GM18507 (cell line): ENCODE measurements around the gene PRG3.
"Not testable (repeated sequence)": the region's sequence is repeated elsewhere in the genome, so short reads cannot be mapped to it uniquely, and the experiment has no call there.

Source experiments
- DNase-seq: peaks from one replicate; pipeline ENCODE4 v3.0.0; 2011; ENCODE audit warnings: low read depth; ENCODE audit not compliant: insufficient read length; ENCODE audit errors: extremely low spot score
- FAIRE-seq: peaks from 2 replicates; lab custom pipeline; 2011; peaks lifted over from hg19 to GRCh38; lab: Jason Lieb, UNC

PRG3 gene

GRCh38 chr11:57363131-57364080 is 17.5 kb downstream of the PRG3 start:
- no peak for FAIRE-seq
- DNase-seq, result no peak

DNA sequence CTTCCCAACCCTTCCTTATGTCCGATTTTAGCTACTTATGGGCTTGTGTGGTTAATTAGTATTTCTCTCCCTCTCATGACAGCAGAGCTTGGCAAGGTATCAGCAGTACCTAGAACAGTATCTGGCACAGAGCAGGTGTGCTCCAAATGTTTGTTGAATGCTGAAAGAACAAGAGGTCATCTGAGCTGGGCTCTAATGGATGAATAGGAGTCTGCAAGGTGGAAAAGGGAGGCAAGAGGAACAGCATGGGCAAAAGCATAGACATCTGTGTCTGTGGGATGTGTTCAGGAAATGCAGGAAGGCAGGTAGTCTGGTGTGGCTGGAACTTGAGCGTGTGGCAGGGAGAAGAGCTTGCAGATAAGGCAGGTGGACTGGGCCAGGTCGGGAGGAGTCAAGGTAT is 19.0 kb downstream of the PRG3 start:
- no peak for FAIRE-seq
- DNase-seq, result no peak

- not testable (repeated sequence) for FAIRE-seq
Measured at GRCh38 chr11:57361420-57361819, 19.5 kb downstream of the PRG3 start.

DNA sequence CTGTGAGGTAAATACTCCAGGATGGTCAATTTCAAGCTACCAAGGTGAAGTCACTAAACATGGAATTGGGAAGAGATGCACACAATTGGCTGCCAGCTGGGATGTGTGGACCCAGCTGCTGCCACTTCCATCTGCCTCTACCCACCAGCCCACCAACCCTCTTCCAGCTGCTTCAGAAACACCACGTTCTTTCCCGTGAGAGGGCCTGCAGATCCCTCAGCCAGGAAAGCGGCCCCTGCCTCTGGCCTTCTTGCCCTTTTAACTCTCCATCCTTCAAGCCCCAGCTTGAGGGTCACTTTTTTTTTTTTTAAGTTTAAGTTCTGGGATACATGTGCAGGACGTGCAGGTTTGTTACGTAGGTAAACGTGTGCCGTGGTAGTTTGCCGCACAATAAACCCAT is 20.0 kb downstream of the PRG3 start:
- no peak for FAIRE-seq
- no peak for DNase-seq

More at GRCh38 chr11:57361420-57361819, 19.5 kb downstream of the PRG3 start:
- not testable (repeated sequence) for DNase-seq

DNA sequence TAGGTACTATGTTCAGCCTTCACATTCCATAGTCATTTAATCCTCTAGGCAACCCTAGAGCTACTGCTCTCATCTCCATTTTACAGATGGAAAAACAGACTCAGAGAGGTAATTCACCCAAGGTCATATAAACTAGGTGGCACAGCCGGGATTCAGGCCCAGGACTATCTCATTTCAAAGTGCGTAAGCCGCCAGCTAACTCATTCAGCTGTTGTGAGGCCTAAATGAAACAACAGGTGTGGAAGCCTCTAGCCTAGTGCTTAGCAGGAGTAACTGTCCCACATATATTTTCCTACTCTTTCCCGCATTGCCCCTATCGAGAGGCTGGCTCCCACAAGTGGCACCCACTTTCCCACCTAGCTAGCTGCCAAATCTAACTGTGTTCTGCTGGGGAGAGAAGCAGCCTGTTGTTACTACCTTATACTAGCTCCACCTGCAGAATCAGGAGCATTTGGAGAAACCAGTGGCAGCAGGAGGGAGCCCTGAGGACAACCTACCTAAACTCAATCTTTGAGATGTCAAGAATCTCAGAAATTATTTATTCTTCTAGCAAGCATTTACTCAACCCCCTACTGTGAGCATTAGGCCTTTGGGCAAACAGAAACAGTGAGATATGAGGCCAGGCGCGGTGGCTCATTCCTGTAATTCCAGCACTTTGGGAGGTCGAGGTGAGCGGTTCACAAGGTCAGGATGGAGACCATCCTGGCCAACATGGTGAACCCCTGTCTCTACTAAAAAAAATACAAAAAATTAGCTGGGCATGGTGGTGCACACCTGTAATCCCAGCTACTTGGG is 20.9 kb downstream of the PRG3 start:
- FAIRE-seq (no peak), DNase-seq (no peak)

DNA sequence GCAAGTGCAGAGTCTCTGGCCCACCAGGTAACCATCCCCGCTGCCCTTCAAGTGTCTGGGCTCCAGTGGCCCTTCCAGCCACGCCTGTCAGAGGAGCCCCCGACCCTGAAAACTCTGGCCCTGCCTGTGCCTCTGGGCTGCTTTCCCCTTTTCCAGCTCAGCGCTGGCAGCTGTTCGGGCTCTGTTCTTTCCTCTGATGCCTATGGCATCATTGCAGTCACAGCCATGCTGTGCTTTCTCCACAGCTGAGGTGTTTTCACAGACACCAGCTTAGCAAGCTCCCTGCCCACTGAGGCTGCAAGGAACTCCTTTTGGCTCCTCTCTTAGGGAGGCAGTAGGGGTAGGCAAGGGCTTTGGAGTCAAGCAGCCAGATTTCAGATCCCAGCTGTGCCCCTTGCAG is 21.6 kb downstream of the PRG3 start:
- FAIRE-seq (no peak), DNase-seq (no peak)

GRCh38 chr11:57358991-57359390 is 22.0 kb downstream of the PRG3 start:
- no peak for FAIRE-seq

DNA sequence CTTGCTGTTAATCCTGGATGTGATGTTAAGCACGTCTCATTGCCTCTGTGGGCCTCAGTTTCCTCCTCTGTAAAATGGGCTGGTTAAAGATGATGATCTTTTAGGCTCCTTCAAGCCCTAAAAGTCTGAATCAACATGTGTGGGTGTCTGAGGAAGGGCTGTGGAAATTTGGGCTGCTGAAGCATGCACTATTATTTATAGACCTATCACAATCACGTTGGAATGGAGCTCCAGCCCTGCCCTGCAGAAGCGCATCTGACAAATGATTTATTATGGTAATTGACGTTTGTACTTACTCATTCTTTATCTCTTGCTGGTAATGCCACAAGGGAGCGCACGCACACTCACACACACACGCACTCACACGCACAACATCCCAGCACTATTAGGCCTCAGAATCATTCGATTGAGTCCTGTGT is 22.4 kb downstream of the PRG3 start:
- DNase-seq, result no peak
- no peak for FAIRE-seq

More at GRCh38 chr11:57358991-57359390, 22.0 kb downstream of the PRG3 start:
- no peak for DNase-seq

DNA sequence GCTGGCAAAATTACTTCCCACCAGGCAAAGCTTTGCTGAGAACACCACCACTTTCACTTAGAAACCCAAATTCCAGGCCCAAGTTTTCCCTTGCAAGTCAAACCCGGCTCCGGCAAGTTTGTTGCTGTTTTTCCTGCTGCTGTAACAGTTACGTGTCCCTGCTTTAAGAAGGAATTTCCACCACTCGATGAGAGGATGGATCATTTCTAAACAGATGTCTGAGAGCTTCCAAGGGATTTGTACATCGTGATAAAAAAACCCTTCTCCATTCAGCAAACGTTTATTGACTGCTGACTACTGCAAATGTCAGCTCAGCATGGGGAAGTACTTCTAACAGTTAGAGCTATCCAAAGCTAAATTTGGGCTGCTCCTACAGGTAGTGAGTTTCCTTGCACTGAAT is 23.1 kb downstream of the PRG3 start:
- DNase-seq (no peak), FAIRE-seq (no peak)

GRCh38 chr11:57357310-57357709 is 23.6 kb downstream of the PRG3 start:
- no peak for DNase-seq
- FAIRE-seq, result no peak

DNA sequence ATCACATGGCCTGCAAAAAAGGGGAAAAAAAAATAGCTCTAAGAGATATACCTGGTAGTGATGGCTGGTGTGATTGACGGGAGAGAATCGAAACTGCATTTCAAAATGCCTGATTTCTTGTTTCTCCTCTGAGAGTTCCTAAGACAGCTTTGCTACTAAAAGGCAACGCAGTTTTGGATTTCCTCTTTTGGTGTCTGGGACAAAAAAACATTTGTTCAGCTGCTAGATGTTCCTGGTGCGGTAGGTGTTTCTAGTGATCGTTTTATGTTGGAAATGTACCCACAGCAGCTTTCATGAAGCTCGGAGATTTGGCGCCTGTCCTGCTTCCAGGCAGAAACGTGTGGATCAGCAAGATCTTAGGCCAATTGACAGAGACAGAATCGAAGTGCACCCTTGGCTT is 24.7 kb downstream of the PRG3 start:
- no peak for DNase-seq
- FAIRE-seq, result no peak

GRCh38 chr11:57354699-57355098 is 26.3 kb downstream of the PRG3 start:
- DNase-seq, result no peak
- no peak for FAIRE-seq

- no peak for FAIRE-seq
- no peak for DNase-seq
Measured at GRCh38 chr11:57353852-57354251, 27.1 kb downstream of the PRG3 start.

DNA sequence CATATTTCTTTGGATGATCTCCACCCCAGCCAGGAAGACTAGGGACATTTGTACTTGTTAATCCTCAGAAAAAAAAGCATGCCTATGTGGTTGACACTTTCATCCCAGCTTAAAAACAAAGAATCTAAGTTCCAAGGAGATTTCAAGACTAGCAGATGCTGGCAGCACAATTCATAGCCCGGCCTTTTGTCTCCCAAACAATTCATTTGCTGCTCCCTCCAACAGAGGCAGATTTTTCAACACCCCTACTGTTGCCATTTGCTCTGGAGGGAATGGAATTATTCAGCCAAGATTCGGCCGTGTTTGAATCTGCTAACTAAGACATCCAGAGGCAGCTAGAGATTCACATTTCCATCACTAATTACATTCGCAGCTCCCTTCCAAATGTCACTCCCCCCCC is 27.5 kb downstream of the PRG3 start:
- FAIRE-seq, result no peak
- no peak for DNase-seq

- FAIRE-seq (no peak), DNase-seq (no peak)
Measured at GRCh38 chr11:57353036-57353435, 27.9 kb downstream of the PRG3 start.

DNA sequence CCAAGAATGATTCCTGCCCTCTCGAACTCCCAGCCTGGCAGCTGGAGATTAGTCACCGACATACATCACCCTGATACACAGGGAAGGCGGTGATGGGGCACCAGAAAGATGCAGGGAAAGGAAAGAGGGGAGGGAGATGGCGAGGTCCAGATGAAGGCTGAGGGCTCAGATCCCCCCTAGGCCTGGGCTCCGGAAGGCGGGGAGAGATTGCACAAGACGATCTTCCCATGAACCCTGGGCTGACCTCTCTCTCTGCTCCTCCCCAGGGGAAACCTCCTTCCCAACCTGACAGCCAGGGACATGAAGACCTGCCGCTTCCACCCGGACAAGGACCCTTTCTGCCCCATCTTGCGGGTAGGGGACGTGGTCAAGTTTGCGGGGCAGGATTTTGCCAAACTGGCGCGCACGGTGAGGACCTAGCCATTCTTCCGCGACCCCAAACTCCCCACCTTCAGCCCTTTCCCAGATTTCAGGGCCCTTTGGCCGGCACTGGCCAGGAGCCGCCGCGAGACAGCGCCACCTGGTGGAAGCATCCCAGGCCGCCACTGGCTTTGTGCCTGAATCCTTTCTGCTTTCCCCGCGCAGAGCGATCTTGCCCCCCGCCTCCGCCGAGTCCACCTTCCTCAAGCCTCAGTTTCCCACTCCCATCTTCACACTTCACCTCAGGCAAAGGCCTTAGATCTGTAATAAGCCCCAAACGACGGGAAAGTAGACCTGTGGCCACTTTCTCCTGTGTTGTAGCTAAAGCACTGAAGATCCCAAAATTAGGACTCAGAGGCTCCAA is 31.3 kb downstream of the PRG3 start:
- DNase-seq, result peak; percentile 50
- FAIRE-seq, result peak; percentile 70

- DNase-seq (no peak), FAIRE-seq (no peak)
Measured at GRCh38 chr11:57348636-57349313, 32.2 kb downstream of the PRG3 start.

GRCh38 chr11:57348052-57348451 is 32.9 kb downstream of the PRG3 start:
- DNase-seq, result no peak
- FAIRE-seq, result no peak

DNA sequence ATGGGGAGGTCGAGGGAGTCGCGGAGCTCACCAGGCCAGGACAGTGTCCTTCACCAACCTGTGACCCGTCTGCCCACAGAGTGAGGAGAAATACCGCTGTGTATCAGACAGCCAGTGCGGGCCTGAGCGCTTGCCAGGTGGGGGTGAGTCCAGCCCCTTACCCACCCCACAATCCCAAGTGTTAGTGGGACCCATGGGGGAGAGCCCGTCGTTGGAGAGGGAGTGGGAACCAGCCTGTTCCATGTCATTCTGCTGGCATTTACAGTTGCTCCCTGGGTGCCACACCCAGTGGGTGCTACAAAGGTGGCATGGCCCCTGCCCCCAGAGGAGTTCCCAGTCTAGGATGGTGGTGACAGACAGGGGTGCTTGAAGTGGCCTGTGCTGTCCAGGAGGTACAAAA is 33.6 kb downstream of the PRG3 start:
- DNase-seq (no peak), FAIRE-seq (no peak)
